HCEC 1CT (cell line): ENCODE data around the gene WDR83.
"Not testable (repeated sequence)": the region's sequence is repeated elsewhere in the genome, so short reads cannot be mapped to it uniquely, and the experiment has no call there.

ENCODE experiments used
- DNase-seq: peaks from one replicate; pipeline ENCODE4 v3.0.0-alpha.2; 2017

WDR83 gene, protein sequence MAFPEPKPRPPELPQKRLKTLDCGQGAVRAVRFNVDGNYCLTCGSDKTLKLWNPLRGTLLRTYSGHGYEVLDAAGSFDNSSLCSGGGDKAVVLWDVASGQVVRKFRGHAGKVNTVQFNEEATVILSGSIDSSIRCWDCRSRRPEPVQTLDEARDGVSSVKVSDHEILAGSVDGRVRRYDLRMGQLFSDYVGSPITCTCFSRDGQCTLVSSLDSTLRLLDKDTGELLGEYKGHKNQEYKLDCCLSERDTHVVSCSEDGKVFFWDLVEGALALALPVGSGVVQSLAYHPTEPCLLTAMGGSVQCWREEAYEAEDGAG

DNA sequence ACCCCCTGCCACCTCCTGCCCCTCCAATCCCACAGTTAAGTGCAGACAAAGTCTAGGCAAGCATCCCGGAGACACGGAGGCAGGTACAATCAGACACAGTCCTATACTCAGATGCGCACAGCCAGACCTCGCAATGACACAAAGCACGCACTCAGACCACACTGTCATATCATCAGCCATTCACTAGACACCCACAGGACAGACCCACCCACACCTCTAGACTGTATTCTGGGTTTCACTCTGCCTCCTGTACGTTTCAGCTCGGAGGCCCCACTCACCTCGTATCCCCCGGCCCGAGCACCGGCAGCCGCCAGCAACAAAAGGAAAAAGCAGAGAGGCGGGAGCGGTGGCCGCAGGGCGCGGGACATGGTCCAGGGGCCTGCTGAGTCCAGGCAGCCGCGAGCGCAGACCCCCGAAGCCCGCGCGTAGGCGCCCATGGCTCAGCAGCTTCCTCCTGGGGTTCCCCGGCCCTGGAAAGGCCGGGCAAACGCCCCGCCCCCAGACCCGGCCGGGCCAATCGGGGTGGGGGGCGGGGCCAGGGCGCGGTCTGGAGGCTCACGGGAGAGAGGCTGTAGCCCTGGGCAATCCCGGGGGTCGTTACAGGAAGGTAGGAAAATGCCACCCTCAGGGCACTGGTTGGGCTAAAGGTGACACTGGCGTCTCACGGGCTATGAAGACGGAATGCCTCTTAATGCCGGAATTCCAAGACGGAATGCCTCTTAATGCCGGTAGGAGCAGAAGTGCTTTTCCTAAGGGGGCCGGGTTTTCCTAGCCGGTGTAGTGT lies at the start of gene WDR83, which contains the start of gene MAN2B1:
Gene WDR83, plus strand, starts transcription at position 543 of the 784 bp plus-strand sequence. CDS start 2,984 bp downstream, outside the sequence.
Gene MAN2B1, minus strand, starts transcription at position 478 of the 784 bp plus-strand sequence. Its CDS starts 41 bp downstream, at position 437.
- DNase-seq, result peak; percentile 56

GRCh38 chr19:12617646-12618045 lies 49.0 kb upstream of the WDR83 start:
- DNase-seq, result no peak

DNA sequence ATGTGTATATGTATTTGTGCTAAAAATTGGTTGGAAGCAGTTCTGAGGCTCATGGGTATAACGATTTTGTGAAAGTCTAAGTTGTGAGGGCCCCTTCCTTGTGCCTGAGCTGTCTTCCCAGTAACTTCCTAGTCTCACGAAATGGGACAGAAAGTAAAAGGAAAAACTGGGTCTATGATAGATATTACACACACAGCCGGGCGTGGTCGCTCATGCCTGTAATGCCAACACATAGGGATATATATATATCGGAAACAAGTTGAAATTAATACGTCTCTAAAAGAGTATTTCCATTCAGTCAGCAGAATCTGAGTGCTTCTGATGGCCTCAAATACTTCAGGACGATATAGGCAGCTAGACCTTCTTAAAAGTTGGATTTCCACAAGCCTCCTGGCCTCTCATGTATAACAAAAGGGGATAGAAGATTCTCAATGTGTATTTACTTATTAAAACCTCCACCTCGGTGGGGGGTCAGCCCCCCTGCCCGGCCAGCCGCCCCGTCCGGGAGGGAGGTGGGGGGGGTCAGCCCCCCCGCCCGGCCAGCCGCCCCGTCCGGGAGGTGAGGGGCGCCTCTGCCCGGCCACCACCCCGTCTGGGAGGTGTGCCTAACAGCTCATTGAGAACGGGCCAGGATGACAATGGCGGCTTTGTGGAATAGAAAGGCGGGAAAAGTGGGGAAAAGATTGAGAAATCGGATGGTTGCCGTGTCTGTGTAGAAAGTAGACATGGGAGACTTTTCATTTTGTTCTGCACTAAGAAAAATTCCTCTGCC lies 45.2 kb upstream of the WDR83 start:
- DNase-seq, result not testable (repeated sequence)

DNA sequence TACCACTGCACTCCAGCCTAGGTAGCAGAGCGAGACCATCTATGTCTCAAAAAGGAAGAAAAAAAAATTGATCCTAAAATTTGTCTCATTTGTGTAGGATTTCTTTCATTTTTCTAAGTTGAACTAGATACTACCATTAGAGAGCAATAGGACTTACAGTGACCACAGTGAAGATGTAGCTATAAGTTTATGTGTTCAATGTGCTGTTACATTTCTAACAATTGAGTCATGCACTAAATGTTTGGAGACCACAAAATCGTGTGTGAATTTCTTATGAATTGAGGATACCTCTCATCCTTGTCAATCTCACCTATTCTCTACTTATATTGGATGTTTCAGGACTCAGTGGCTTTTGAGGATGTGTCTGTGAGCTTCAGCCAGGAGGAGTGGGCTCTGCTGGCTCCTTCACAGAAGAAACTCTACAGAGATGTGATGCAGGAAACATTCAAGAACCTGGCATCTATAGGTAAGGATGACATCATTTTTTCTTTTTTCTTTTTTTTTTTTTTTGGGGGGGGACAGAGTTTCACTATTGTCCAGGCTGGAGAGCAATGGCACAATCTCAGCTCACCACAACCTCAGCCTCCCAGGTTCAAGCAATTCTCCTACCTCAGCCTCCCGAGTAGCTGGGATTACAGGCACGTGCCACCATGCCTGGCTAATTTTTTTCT lies 43.1 kb upstream of the WDR83 start:
- DNase-seq, result no peak

DNA sequence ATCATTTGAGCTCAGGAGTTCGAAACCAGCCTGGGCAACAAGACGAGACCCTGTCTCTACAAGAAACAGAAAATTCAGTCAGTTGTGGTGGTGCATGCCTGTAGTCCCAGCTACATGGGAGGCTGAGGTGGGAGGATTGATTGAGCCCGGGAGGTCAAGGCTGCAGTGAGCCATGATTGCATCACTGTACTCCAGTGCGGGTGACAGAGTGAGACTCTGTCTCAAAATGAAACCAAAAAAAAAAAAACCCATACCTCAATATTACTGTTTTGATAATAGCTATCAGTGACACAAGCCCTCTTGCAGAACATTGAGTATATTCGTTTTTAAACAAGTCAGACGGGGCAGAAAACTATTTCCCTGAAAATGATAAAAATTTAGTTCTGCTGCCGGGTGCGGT lies 39.6 kb upstream of the WDR83 start:
- DNase-seq, result no peak

- DNase-seq, result no peak
Observed at GRCh38 chr19:12628040-12629022, 38.3 kb upstream of the WDR83 start.

GRCh38 chr19:12629215-12629614 lies 37.4 kb upstream of the WDR83 start:
- no peak for DNase-seq

DNA sequence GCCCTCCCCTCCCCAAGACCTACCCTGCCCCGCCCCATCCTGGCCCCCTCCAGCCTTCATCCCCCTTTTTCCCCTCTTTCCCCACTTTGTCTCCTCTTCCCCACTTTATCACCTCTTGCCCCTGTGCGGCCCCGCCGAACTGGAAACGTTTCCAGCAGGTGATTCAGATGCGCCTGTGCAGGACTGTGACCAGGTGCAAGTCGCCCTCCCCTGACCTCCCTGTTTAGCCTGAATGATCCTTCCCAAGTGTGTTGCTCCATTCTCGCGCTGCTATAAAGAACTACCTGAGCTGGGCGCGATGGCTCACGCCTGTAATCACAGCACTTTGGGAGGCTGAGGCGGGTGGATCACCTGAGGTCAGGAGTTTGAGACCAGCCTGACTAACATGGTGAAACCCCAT lies 30.0 kb upstream of the WDR83 start:
- no peak for DNase-seq

DNA sequence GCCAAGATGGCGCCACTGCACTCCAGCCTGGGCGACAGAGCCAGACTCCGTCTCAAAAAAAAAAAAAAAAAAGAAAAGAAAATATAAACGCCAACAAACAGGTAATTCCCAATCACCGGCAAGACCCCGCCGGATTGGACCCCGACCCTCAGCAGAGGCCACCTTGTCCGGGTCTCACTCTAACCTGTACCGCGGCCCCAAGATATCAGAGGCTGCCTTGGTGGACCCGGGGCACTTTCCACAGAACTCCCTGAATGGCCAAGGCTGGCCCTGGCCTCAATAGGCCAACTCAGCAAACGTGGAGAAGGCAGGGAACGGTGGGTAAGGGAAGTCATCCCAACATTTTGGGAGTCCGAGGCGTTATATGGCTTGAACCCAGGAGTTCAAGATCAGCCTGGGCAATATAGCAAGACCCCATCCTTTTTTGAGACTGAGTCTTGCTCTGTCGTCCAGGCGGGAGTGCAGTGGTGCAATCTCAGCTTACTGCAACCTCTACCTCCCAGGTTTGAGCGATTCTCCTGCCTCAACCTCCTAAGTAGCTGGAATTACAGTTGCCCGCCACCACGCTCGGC lies 27.9 kb upstream of the WDR83 start:
- no peak for DNase-seq

DNA sequence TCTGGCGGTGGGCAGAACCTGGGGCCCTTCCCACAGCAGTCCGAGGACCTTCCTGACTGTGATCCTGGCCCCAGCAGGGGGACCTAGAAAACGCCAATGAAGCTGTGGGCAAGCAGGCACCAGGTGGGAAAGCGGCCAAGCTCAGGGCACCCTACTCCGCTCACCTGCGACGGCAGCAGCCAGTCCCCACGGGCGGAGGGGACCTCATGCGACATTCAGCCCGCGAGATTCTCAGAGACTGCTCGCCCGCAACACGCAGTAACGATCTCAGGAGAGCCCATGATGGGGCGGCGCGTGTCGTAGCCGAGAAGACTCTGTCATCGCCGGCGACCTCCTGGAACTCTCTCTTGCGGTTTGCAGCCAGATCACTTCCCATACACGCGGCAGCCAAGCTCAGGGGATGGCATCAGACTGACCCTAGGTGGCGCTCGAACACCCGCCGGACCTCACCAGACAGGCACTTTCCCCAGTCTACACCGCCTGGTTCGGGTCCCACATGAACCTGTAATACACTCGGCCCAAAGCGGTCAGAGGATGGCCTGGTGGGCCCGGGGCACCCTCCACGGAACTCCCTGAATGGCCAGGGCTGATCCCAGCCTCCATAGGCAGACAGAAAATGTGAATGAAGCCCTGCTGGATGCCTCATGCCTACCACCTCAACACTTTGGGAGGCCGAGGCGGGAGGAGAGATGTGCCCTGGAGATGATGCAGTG lies 26.6 kb upstream of the WDR83 start:
- peak; percentile 56 for DNase-seq

DNA sequence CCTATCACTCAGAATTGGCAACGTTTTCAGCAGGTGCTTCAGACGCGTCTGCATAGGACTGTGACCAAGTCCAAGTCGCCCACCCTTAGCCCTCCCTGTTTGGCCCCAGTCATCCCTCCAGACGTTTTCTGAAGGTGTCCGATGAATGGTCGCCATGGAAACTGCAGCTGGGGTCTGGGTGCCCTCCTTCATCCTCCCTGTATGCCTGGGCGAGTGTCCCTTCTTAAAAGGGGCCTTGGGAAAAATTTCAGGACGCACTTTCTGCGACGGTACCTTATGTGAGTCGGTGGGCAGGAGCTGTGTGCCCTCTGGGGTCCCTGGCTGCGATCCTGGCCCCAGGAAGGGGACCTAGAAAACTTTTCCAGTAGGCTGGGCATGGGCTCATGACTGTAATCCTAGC lies 25.2 kb upstream of the WDR83 start:
- no peak for DNase-seq

- no peak for DNase-seq
Observed at GRCh38 chr19:12642506-12642905, 24.1 kb upstream of the WDR83 start.

DNA sequence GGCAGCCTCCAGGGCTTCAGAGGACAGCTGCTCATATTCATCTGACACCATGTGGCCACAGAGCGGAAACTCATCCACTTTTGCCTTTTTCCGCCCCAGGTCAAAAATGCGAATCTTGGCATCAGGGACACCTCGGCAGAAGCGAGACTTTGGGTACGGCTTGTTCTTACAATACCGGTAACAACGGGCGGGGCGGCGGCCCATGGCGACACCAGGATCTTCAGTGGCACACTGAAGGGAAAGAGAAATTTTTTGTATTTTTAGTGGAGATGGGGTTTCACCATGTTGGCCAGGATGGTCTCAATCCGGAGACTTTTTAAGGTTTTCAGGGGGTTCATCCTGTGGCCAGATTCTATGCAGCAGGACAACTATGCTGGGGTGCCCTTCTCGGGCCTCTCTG lies 22.9 kb upstream of the WDR83 start:
- not testable (repeated sequence) for DNase-seq

- DNase-seq, result no peak
Observed at GRCh38 chr19:12646551-12646950, 20.1 kb upstream of the WDR83 start.

- no peak for DNase-seq
Observed at GRCh38 chr19:12647047-12647446, 19.6 kb upstream of the WDR83 start.

GRCh38 chr19:12647490-12648071 lies 19.0 kb upstream of the WDR83 start:
- no peak for DNase-seq

DNA sequence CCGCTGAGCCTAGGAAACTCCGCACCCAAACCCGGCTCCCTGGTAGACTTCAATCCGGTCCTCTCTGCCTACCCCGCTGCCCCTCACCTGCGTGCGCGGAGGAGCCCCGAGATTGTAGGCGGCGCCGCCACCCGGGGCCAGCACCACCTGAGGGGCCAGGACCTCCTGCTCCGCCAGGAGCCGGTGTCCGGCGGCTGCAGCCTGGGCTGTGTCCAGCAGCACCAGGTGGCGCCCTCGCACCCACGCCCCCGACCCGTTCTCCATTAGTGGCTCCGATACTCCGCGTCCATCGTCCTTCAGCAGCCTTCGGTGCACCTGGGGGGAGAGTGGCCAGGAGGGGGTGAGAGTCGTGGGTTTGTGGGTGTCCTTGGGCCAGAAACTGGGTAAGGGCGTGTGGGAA lies 18.5 kb upstream of the WDR83 start:
- no peak for DNase-seq

- no peak for DNase-seq
Observed at GRCh38 chr19:12649941-12650340, 16.7 kb upstream of the WDR83 start.

DNA sequence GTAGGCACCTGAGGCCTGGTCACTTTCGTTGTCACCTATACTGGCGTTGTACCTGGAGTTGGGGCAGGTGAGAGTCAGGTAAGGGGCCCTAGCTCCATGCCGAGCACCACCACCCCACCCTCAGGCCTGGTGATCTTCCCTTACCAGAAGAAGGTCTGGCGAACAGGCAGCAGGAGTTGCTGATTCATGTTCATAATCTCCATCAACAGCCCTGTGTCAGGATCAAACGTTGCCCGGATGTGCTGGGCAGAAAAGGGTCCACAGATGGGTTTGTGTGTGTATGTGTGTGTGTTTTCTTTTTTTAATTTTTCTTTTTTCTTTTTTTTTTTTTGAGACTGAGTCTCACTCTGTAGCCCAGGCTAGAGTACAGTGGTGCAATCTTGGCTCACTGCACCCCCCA lies 14.4 kb upstream of the WDR83 start:
- DNase-seq, result no peak

- no peak for DNase-seq
Observed at GRCh38 chr19:12655546-12655945, 11.1 kb upstream of the WDR83 start.
